Measurements from ENCODE around the gene RCAN2.

The RCAN2 gene

DNA sequence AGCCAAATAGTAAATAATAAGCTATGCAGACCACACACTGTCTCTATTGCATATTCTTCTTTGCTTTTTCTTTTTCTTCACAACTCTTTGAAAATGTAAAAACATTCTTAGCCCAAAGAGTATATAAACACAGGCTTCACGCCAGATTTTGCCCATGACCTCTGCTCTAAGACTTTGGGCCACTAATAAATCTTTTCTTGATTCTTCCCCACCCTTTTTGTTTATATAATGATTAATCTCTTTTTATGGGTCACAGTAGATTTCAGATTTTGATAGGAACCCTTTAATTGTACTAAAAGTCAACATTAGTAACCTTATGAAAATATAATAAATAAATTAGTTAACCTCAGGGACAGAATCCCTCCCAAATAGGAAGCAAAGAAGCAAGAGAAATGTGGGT is 304.7 kb downstream of the RCAN2 start:
- no peak for DNase-seq
- Mint-ChIP-seq H3K27ac (no peak overlapping the region), H3K27me3 (peaks cover 45% of the 10 kb centered on the region), H3K4me1 (ENCODE audit: low read depth) (no peaks in the 10 kb centered on the region), H3K4me3 (no peak overlapping the region), H3K9me3 (no peaks in the 10 kb centered on the region), H3K36me3 (ENCODE audit: low read depth) (no peaks in the 10 kb centered on the region)

DNA sequence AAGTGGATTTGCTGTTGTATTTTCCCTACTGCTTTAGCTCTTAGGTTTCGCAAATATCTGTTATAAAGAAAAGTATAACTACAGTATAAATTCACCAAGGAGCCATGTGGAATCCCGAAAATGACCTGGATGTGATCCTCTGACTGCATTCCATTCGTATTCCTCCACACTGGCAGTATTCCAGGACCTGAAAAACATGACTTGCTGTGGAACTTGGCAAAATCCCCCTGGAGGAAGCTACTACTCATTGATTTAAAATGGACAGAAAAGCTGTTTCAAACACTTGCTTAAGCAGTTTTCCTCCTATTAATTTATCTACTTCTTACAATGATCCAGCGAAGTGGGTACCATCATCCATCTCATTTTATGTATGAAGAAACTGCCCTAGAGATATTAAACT is 307.1 kb downstream of the RCAN2 start:
- no peaks in the 10 kb centered on the region for H3K36me3 Mint-ChIP-seq (ENCODE audit: low read depth)
- no peaks in the 10 kb centered on the region for H3K9me3 Mint-ChIP-seq
- peaks cover 50% of the 10 kb centered on the region for H3K27me3 Mint-ChIP-seq
- H3K4me3 Mint-ChIP-seq = no peak overlapping the region
- no peaks in the 10 kb centered on the region for H3K4me1 Mint-ChIP-seq (ENCODE audit: low read depth)
- H3K27ac Mint-ChIP-seq = no peak overlapping the region
- DNase-seq = no peak

DNA sequence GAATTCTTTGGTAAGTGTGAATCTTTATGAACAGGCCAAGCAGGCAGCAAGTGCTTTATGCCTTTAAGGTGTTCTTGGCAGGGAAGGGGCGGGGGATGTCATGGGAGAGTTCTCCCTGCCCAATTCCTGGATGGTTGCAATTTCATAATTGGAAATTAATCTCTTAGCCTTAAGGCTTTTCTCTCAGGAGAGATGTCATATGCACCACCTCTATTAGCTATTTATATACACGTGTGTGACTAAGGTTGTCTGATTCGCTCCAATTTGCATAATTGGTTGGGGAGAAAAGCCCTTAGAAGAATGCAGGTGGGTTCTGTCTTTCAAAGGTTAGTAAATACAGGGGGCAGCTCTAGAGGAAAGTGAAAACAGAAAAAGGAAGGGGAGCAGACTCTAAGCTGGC is 315.3 kb downstream of the RCAN2 start:
- H3K27me3 Mint-ChIP-seq = peaks cover 43% of the 10 kb centered on the region
- H3K9me3 Mint-ChIP-seq = no peaks in the 10 kb centered on the region
- no peak for DNase-seq
- H3K27ac Mint-ChIP-seq = no peak overlapping the region
- H3K4me1 Mint-ChIP-seq (ENCODE audit: low read depth) = peaks cover 18% of the 10 kb centered on the region
- no peaks in the 10 kb centered on the region for H3K36me3 Mint-ChIP-seq (ENCODE audit: low read depth)
- no peak overlapping the region for H3K4me3 Mint-ChIP-seq

DNA sequence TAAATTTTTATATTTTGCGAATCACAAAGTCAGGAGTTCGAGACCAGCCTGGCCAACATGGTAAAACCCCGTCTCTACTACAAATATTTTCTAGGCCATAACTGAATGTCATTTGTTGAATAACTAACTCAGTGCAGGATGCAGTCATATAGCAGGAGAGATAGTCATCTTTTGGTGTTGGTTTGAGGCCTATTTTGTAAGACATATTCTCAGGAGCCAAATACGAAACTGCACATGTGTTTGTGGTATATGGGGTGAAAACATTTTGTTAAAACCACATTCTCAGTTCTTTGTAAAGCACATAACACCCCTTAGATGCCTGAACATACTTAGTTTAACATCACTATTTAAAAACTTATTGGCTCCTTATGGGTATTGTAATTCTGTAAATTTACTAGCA is 315.8 kb downstream of the RCAN2 start:
- Mint-ChIP-seq H3K4me1 (ENCODE audit: low read depth) (peaks cover 21% of the 10 kb centered on the region), H3K9me3 (no peaks in the 10 kb centered on the region), H3K4me3 (no peak overlapping the region), H3K36me3 (ENCODE audit: low read depth) (no peaks in the 10 kb centered on the region), H3K27ac (no peak overlapping the region), H3K27me3 (peaks cover 44% of the 10 kb centered on the region)
- no peak for DNase-seq

DNA sequence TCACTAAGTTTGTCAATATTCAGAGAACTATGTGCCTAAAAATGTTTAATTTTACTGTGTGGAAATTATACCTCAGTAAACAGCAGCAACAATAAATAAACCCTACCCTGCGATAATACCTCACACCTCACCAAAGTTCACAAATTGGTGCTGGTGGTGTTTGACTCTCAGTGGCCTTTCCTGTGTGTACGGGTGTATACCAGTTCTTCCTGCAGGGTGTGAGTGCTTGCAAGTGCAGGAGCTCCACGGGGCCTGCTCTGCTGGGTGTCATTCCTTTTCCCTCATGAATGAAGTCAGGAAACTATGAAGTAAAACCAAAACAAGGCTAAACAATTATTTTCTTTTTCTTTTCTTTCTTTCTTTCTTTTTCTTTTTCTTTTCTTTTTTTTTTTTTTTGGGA is 316.3 kb downstream of the RCAN2 start:
- H3K4me1 Mint-ChIP-seq (ENCODE audit: low read depth) = peaks cover 27% of the 10 kb centered on the region
- no peak for DNase-seq
- peaks cover 46% of the 10 kb centered on the region for H3K27me3 Mint-ChIP-seq
- no peak overlapping the region for H3K4me3 Mint-ChIP-seq
- no peaks in the 10 kb centered on the region for H3K9me3 Mint-ChIP-seq
- H3K36me3 Mint-ChIP-seq (ENCODE audit: low read depth) = no peaks in the 10 kb centered on the region
- H3K27ac Mint-ChIP-seq = no peak overlapping the region

DNA sequence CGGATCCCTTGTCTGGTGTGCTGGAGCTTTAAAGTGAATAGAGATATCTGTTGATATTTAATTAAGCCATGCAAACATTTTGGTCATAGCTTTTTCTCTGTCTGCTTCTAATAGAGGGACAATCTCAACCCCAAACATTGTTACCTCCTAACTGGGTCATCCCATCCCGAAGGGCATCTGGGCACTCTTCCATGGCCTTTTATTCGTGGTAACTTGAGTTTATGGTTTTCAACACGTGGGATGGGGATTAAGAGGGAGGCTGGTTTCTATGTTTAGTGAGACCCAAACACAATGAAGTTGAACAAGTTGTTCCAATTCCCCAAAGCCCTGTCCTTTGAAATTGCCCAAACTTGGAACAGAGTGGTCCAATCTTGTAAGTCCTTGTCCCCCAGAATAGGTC is 319.1 kb downstream of the RCAN2 start:
- no peaks in the 10 kb centered on the region for H3K36me3 Mint-ChIP-seq (ENCODE audit: low read depth)
- peaks cover 38% of the 10 kb centered on the region for H3K27me3 Mint-ChIP-seq
- DNase-seq = no peak
- H3K4me1 Mint-ChIP-seq (ENCODE audit: low read depth) = peaks cover 29% of the 10 kb centered on the region
- no peaks in the 10 kb centered on the region for H3K9me3 Mint-ChIP-seq
- no peak overlapping the region for H3K27ac Mint-ChIP-seq
- H3K4me3 Mint-ChIP-seq = no peak overlapping the region

All from activated T-cell treated with anti-CD3 and anti-CD28 coated beads, Interleukin-2, amount 50 U/mL, for 24 hours (primary cell).